Activated CD4-positive, alpha-beta T cell treated with anti-CD3 and anti-CD28 coated beads, Interleukin-2, amount 50 U/mL, for 24 hours (primary cell): ENCODE measurements around the gene HOXA13.

Experiments
- DNase-seq, 2 donors: peaks; one replicate each; pipeline ENCODE4 v3.0.0-alpha.2; 2020; ENCODE audit warnings: low read depth in 1 of 2, low spot score in 1 of 2

HOXA13 gene

GRCh38 chr7:27171325-27171636 lies 28.6 kb downstream of the HOXA13 start:
- DNase-seq, result no peak

- DNase-seq, result no peak
Measured at GRCh38 chr7:27170426-27171324, 29.2 kb downstream of the HOXA13 start.

- no peak for DNase-seq
Measured at GRCh38 chr7:27169658-27170425, 30.0 kb downstream of the HOXA13 start.

GRCh38 chr7:27168265-27168947 lies 31.5 kb downstream of the HOXA13 start:
- DNase-seq, result no peak

- DNase-seq, result no peak
Measured at GRCh38 chr7:27167916-27168264, 32.0 kb downstream of the HOXA13 start.

- DNase-seq, result no peak
Measured at GRCh38 chr7:27166531-27167505, 33.1 kb downstream of the HOXA13 start.

DNA sequence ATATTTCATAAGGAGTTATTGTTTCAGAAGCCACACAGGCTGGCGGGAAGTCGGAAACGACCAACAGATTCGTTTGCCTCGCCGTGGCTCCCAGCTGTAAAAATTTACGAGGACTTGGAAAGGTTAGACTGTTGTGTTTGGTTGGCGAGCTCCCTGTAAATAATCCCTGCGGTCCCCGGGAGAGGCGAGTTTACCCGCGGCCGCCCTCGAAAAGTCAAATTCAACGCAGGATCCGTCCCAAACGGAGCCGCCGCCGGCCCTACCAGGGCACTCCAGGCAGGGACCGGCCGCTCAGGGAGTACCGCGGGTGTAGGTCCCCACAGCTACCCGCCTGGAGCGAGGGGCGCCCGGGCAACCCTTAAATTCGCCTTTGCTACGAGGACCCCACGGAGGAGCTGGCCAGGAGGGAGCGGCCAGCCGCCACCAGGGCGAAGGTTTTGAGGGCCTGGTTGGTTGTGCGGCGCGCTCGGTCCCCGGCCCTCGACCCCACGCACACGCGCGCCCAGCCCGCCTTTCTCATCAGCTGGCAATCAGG lies 33.8 kb downstream of the HOXA13 start:
- no peak for DNase-seq

DNA sequence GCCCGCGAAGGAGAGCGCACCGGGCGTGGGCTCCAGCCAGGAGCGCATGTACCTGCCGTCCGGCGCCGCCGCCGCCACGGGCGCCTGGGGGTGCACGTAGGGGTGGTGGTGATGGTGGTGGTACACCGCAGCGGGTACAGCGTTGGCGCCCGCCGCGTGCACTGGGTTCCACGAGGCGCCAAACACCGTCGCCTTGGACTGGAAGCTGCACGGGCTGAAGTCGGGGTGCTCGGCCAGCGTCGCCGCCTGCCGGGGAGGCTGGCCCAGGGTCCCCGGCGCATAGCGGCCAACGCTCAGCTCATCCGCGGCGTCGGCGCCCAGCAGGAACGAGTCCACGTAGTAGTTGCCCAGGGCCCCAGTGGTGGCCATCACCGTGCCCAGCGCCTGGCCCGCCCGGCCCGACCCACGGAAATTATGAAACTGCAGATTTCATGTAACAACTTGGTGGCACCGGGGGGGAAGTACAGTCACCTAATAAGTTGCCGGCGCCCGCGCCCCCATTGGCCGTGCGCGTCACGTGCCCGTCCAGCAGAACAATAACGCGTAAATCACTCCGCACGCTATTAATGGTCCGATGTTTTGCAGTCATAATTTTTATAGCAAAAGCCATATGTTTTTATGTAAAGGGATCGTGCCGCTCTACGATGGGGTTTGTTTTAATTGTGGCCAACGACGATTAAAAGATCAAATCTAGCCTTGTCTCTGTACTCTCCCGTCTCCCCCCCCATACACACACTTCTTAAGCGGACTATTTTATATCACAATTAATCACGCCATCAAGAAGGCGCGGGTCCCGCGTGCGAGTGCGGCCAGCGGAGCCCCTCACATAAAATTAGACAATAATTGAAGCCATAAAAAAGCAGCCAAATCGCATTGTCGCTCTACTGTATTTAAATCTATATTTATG lies 34.5 kb downstream of the HOXA13 start, which contains the start of gene HOXA9:
TSS of gene HOXA9 (minus strand) at position 449 of the 907 bp plus-strand sequence. CDS start at position 369, 80 bp downstream.
- DNase-seq, result no peak

GRCh38 chr7:27164367-27165088 lies 35.4 kb downstream of the HOXA13 start:
- DNase-seq, result no peak

GRCh38 chr7:27164045-27164366 lies 35.9 kb downstream of the HOXA13 start:
- DNase-seq, result no peak

DNA sequence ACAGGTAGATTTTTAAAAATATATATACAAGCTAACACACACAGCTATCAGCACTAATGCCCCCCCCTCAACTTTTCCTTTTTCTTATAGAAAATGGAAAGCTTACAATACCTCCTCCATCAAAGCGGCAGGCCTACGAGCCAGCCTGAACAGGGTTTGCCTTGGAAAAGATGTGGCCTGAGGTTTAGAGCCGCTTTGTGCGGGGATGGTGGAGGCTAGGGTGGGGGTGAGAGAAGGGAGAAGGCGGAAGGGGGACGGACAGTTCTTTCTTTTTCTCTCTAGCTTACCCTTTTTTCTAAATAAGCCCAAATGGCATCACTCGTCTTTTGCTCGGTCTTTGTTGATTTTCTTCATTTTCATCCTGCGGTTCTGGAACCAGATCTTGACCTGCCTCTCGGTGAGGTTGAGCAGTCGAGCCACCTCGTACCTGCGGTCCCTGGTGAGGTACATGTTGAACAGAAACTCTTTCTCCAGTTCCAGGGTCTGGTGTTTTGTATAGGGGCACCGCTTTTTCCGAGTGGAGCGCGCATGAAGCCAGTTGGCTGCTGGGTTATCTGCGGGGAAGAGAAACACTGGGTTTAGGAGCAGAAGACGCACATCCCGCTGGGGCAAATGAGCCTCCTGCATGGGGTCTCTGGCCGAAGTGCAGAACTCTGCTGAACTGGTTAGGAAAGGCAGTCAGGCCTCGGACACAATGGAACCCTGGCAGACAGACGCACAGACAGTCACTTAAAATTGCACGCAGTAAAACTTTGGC lies 36.4 kb downstream of the HOXA13 start:
- no peak for DNase-seq

GRCh38 chr7:27162561-27163287 lies 37.2 kb downstream of the HOXA13 start:
- DNase-seq, result no peak

DNA sequence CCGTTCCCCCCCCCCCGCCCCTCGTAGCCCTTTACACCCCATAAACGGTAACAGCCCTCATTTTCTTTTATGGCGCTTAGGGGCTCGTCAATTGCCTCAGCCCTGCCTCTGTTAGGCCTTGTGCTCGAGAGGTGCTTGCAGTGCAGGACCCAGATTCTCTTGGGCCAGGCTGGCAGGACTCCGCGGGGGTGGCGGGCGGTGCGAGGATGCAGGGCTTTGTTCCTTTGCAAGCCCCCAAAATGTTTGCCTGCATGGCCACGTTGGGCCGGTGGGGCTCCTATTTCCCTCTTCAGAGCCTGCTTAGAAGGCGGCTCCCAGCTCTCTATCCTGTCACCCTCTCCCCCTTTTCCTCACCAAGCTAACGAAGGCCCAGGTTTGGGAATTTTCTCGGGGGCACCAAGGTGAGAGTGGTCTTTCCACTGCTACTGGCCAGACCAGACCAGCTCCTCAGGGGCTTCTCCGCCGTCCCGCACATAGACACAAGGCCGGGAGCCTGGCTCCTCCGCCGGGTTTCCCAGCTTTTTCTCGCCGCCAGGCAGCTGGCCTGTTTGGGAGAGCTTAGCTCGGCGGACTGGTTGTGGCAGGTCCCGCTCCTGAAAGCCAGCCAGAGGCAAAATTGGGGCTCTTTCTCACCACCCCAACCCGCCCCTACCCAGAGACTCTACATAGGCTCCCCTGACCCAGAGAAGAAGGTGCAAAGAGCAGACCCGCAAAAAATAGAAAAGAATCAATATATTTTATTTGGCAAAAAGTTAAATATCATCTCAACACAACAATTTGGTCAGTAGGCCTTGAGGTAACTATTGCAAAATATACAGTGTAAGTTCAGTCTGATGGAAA lies 38.0 kb downstream of the HOXA13 start:
- DNase-seq, result no peak

DNA sequence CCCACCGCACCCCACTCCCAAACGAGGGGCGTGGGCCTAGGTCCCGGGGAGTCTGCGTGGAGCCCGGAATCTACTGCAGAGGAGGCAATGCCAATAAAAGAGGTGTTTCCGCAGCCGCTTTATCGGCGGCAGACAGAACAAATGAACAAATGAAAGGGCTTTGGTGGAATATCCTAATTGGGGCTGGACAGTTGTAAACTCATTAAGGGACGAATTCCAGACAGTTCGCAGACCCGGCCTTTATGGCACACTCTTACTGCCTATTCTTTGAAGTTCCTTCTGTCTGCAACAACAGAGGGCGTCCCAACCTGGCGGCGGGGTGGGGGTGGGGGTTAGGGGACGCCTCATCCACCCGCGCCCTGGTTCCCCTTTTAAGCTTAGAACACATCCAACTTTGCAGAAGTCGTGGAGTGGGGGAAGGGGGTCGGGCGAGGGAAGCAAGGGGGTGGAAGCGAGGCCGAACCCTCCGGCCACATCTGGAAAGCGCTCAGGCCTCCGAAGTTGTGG lies 38.6 kb downstream of the HOXA13 start:
- no peak for DNase-seq

DNA sequence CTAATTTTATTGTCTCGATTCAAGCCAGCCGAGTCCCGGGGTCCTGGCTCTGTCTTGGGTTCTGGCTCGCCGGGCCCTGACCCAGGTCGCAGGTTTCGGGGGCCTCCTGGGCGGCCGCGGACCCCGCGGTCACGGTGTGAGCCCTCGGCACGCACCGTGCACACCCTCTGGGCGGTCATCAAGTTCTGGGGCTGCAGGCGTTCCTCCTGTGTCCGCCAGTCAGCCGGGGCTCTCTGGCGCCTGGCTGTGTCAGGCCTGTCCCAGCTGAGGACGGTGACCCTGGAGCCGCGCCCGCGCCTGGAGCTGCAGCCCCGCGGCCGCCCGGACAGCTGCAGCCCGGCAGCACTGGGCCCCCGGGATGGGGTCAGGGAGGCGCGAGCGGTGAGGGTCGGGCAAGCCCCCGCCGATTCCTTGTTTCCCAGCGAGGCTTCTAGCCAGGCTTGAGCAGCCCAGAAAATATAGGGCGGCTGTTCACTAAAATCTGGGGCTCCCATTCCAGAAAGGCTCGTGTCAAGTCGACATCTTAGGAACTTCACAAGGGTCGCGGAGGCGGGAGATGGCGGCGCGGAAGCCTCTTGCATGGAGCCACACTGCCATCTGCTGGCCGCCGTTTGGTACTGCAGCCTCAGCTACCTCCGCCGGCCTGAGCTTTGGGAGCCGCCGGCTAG lies 39.2 kb downstream of the HOXA13 start:
- peak; percentile 81 to 84 for DNase-seq

GRCh38 chr7:27160145-27160545 lies 39.7 kb downstream of the HOXA13 start:
- no peak for DNase-seq
